Measurements from ENCODE around the gene ZMYM1. TPM values are rescaled to one million over a fixed set of nuclear protein-coding genes. Genes with fewer than 3 reads are reported as not detected.
"Not testable (repeated sequence)": the region's sequence is repeated elsewhere in the genome, so short reads cannot be mapped to it uniquely, and the experiment has no call there.

Gene ZMYM1
- total RNA-seq, 2 experiments from 2014 or later, result 9.7 to 11.7 TPM

GRCh38 chr1:35047188-35047858 is 31.9 kb upstream of the ZMYM1 start:
- Mint-ChIP-seq H3K9me3 (no peaks in the 10 kb centered on the region), H3K27me3 (peaks cover 3% of the 10 kb centered on the region), H3K36me3 (ENCODE audit: low read depth) (no peaks in the 10 kb centered on the region), H3K4me1 (no peaks in the 10 kb centered on the region), H3K27ac (no peak overlapping the region), H3K4me3 (no peak overlapping the region)
- no peak for DNase-seq
- ChIA-PET CTCF (interaction anchor here (0.6 kb wide), 1 partner anchor 652 kb away, joined by 3 read pairs; no protein-coding TSS in a partner anchor), POLR2A (no interaction called here)

GRCh38 chr1:35049116-35049515 is 30.1 kb upstream of the ZMYM1 start:
- H3K36me3 Mint-ChIP-seq (ENCODE audit: low read depth), result no peaks in the 10 kb centered on the region
- no peaks in the 10 kb centered on the region for H3K9me3 Mint-ChIP-seq
- ChIA-PET CTCF (no interaction called here), POLR2A (no interaction called here)
- H3K4me3 Mint-ChIP-seq, result no peak overlapping the region
- H3K27ac Mint-ChIP-seq, result no peak overlapping the region
- DNase-seq, result no peak
- H3K27me3 Mint-ChIP-seq, result peaks cover 3% of the 10 kb centered on the region
- no peaks in the 10 kb centered on the region for H3K4me1 Mint-ChIP-seq

- Mint-ChIP-seq H3K27me3 (peaks cover 15% of the 10 kb centered on the region), H3K9me3 (peaks cover 2% of the 10 kb centered on the region), H3K4me1 (no peaks in the 10 kb centered on the region), H3K36me3 (ENCODE audit: low read depth) (no peaks in the 10 kb centered on the region), H3K4me3 (no peak overlapping the region), H3K27ac (no peak overlapping the region)
- DNase-seq, result no peak
- CTCF ChIA-PET, result no interaction called here
- POLR2A ChIA-PET, result no interaction called here
Measured at GRCh38 chr1:35053433-35053832, 25.8 kb upstream of the ZMYM1 start.

GRCh38 chr1:35054282-35054681 is 24.9 kb upstream of the ZMYM1 start:
- CTCF ChIA-PET, POLR2A ChIA-PET: not testable (repeated sequence)
- peaks cover 19% of the 10 kb centered on the region for H3K27me3 Mint-ChIP-seq

GRCh38 chr1:35058321-35058720 is 20.9 kb upstream of the ZMYM1 start:
- CTCF ChIA-PET, POLR2A ChIA-PET, H3K27ac Mint-ChIP-seq: not testable (repeated sequence)

More at GRCh38 chr1:35054282-35054681, 24.9 kb upstream of the ZMYM1 start:
- H3K4me1 Mint-ChIP-seq; H3K4me3 Mint-ChIP-seq; DNase-seq; H3K9me3 Mint-ChIP-seq; H3K36me3 Mint-ChIP-seq (ENCODE audit: low read depth); H3K27ac Mint-ChIP-seq: not testable (repeated sequence)

GRCh38 chr1:35058988-35059387 is 20.2 kb upstream of the ZMYM1 start:
- H3K4me1 Mint-ChIP-seq, result no peaks in the 10 kb centered on the region
- no peak for DNase-seq
- POLR2A ChIA-PET, result no interaction called here
- H3K36me3 Mint-ChIP-seq (ENCODE audit: low read depth), result no peaks in the 10 kb centered on the region
- peaks cover 2% of the 10 kb centered on the region for H3K9me3 Mint-ChIP-seq
- CTCF ChIA-PET, result no interaction called here
- no peak overlapping the region for H3K27ac Mint-ChIP-seq
- H3K4me3 Mint-ChIP-seq, result no peak overlapping the region
- peaks cover 16% of the 10 kb centered on the region for H3K27me3 Mint-ChIP-seq

More at GRCh38 chr1:35058321-35058720, 20.9 kb upstream of the ZMYM1 start:
- not testable (repeated sequence) for DNase-seq; H3K4me1 Mint-ChIP-seq; H3K36me3 Mint-ChIP-seq (ENCODE audit: low read depth); H3K9me3 Mint-ChIP-seq; H3K4me3 Mint-ChIP-seq
- peaks cover 16% of the 10 kb centered on the region for H3K27me3 Mint-ChIP-seq

GRCh38 chr1:35062518-35063196 is 16.5 kb upstream of the ZMYM1 start:
- Mint-ChIP-seq H3K4me3 (no peak overlapping the region), H3K27ac (no peak overlapping the region), H3K36me3 (ENCODE audit: low read depth) (no peaks in the 10 kb centered on the region), H3K9me3 (peaks cover 2% of the 10 kb centered on the region), H3K27me3 (peaks cover 14% of the 10 kb centered on the region), H3K4me1 (no peaks in the 10 kb centered on the region)
- ChIA-PET POLR2A (interaction anchor here (1.1 to 1.9 kb wide), 2 partner anchors 17 to 77 kb away, joined by 4 read pairs; partner anchors contain the start of genes TMEM35B and ZMYM1), CTCF (interaction anchor here (1.1 kb wide), 1 partner anchor 136 kb away, joined by 3 read pairs; no protein-coding TSS in a partner anchor)
- DNase-seq, result no peak

GRCh38 chr1:35064265-35064664 is 14.9 kb upstream of the ZMYM1 start:
- no peaks in the 10 kb centered on the region for H3K9me3 Mint-ChIP-seq
- no peak for DNase-seq
- no peaks in the 10 kb centered on the region for H3K4me1 Mint-ChIP-seq
- no peak overlapping the region for H3K4me3 Mint-ChIP-seq
- peaks cover 2% of the 10 kb centered on the region for H3K27me3 Mint-ChIP-seq
- ChIA-PET CTCF (interaction anchor here (0.7 kb wide), 1 partner anchor 46 kb away, joined by 4 read pairs; no protein-coding TSS in a partner anchor), POLR2A (no interaction called here)
- H3K36me3 Mint-ChIP-seq (ENCODE audit: low read depth), result no peaks in the 10 kb centered on the region
- H3K27ac Mint-ChIP-seq, result no peak overlapping the region

- Mint-ChIP-seq H3K27me3 (peaks cover 13% of the 10 kb centered on the region), H3K36me3 (ENCODE audit: low read depth) (no peaks in the 10 kb centered on the region), H3K4me3 (no peak overlapping the region), H3K27ac (no peak overlapping the region), H3K4me1 (no peaks in the 10 kb centered on the region), H3K9me3 (no peaks in the 10 kb centered on the region)
- DNase-seq, result no peak
- ChIA-PET CTCF (interaction anchor here (1.0 kb wide), 1 partner anchor 9 kb away, joined by 3 read pairs; the partner anchor contains the start of gene ZMYM1), POLR2A (no interaction called here)
Measured at GRCh38 chr1:35069746-35070145, 9.4 kb upstream of the ZMYM1 start.

GRCh38 chr1:35073265-35073811 is 5.8 kb upstream of the ZMYM1 start:
- Mint-ChIP-seq H3K9me3 (peaks cover 13% of the 10 kb centered on the region), H3K4me1 (peaks cover 7% of the 10 kb centered on the region), H3K27me3 (peaks cover 11% of the 10 kb centered on the region), H3K36me3 (ENCODE audit: low read depth) (no peaks in the 10 kb centered on the region), H3K27ac (no peak overlapping the region), H3K4me3 (no peak overlapping the region)
- DNase-seq, result no peak
- CTCF ChIA-PET, result interaction anchor here (0.6 kb wide), 1 partner anchor 114 kb away, joined by 4 read pairs; no protein-coding TSS in a partner anchor
- POLR2A ChIA-PET, result no interaction called here

- H3K4me3 Mint-ChIP-seq, CTCF ChIA-PET, DNase-seq, H3K27ac Mint-ChIP-seq, H3K27me3 Mint-ChIP-seq, POLR2A ChIA-PET: not testable (repeated sequence)
- Mint-ChIP-seq H3K9me3 (peaks cover 13% of the 10 kb centered on the region), H3K4me1 (peaks cover 33% of the 10 kb centered on the region), H3K36me3 (ENCODE audit: low read depth) (peaks cover 14% of the 10 kb centered on the region)
Measured at GRCh38 chr1:35076426-35076825, 2.8 kb upstream of the ZMYM1 start.

GRCh38 chr1:35080171-35080854 is 1.1 kb downstream of the ZMYM1 start:
- peaks cover 20% of the 10 kb centered on the region for H3K36me3 Mint-ChIP-seq (ENCODE audit: low read depth)
- H3K27me3 Mint-ChIP-seq, result no peaks in the 10 kb centered on the region
- peak overlapping the region; percentile 99 for H3K27ac Mint-ChIP-seq
- POLR2A ChIA-PET, result interaction anchor here (1.3 to 3.3 kb wide), 11 partner anchors 14 to 477 kb away, joined by 4 to 34 read pairs (median 7); partner anchors contain the start of genes KIAA0319L, NCDN, SFPQ and TMEM35B
- CTCF ChIA-PET, result interaction anchor here (1.9 to 2.3 kb wide), 2 partner anchors 9 to 227 kb away, joined by 4 to 8 read pairs; no protein-coding TSS in a partner anchor
- DNase-seq, result no peak
- peaks cover 9% of the 10 kb centered on the region for H3K9me3 Mint-ChIP-seq
- peaks cover 37% of the 10 kb centered on the region for H3K4me1 Mint-ChIP-seq
- H3K4me3 Mint-ChIP-seq, result peak overlapping the region; percentile 99

GRCh38 chr1:35085421-35085820 is 6.2 kb downstream of the ZMYM1 start:
- Mint-ChIP-seq H3K9me3 (no peaks in the 10 kb centered on the region), H3K36me3 (ENCODE audit: low read depth) (peaks cover 10% of the 10 kb centered on the region), H3K4me1 (peaks cover 15% of the 10 kb centered on the region), H3K4me3 (no peak overlapping the region), H3K27me3 (no peaks in the 10 kb centered on the region), H3K27ac (no peak overlapping the region)
- ChIA-PET POLR2A (no interaction called here), CTCF (no interaction called here)
- DNase-seq, result no peak

Measured in activated CD4-positive, alpha-beta memory T cell treated with anti-CD3 and anti-CD28 coated beads, Interleukin-2, amount 10 ng/mL, durations not matched to agents 7 days and 5 days (primary cell).